Measurements from ENCODE around the gene DNAAF3. TPM values are rescaled to one million over a fixed set of nuclear protein-coding genes. Genes with fewer than 3 reads are reported as not detected.

Gene DNAAF3
- total RNA-seq, 1 donor from 2014 or later = 12.2 TPM

DNA sequence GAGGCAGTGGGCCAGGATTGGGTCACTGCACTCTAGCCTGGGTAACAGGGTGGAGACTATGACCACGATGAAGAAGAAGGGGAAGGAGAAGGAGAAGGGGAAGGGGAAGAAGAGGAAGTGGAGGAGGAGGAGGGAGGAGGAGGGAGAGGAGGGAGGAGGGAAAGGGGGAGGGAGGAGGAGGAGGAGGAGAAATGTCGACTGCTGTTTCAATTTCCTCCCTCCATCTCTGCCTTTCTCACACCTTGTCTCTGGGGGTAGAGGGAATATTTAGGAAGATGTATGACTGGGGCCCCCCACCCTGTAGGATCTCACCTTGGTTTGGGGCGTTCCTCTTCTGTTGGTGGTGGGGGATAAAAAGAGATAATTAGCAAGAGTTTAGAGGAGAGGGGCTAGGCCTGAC, 21.2 kb downstream of the DNAAF3 start:
- H3K27me3 Mint-ChIP-seq = peaks cover 58% of the 10 kb centered on the region
- H3K36me3 Mint-ChIP-seq = no peaks in the 10 kb centered on the region
- no peaks in the 10 kb centered on the region for H3K9me3 Mint-ChIP-seq
- no peak for DNase-seq (ENCODE audit: extremely low spot score, unreplicated experiment)
- no peak overlapping the region for H3K4me3 Mint-ChIP-seq
- no peak for TF ChIP-seq CTCF (conservative IDR thresholded peaks at IDR 0.05)
- peaks cover 9% of the 10 kb centered on the region for H3K4me1 Mint-ChIP-seq (ENCODE audit: unreplicated experiment)
- no peak overlapping the region for H3K27ac Mint-ChIP-seq

DNA sequence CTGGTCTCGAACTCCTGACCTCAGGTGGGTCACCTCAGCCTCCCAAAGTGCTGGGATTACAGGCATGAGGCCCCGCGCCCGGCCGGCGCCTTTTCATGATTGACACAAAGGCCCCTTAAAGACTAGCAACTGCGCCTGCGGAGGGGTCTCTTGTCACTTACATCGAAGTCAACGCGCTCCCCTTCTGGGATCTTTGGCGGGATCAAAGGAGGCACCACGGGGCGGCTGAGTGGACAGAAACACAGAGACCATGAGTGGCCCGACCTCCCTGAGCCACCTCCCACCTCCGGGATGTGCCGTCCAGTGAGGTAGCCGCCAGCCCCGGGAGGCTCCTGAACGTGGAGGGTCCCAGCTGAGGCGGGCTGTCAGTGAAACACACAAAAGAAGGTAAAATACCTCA, 24.7 kb downstream of the DNAAF3 start:
- Mint-ChIP-seq H3K36me3 (no peaks in the 10 kb centered on the region), H3K4me1 (ENCODE audit: unreplicated experiment) (peaks cover 9% of the 10 kb centered on the region), H3K4me3 (no peak overlapping the region), H3K27me3 (peaks cover 35% of the 10 kb centered on the region), H3K27ac (no peak overlapping the region), H3K9me3 (no peaks in the 10 kb centered on the region)
- DNase-seq (ENCODE audit: extremely low spot score, unreplicated experiment) = no peak
- no peak for TF ChIP-seq CTCF (conservative IDR thresholded peaks at IDR 0.05)

- Mint-ChIP-seq H3K4me1 (ENCODE audit: unreplicated experiment) (peaks cover 5% of the 10 kb centered on the region), H3K9me3 (no peaks in the 10 kb centered on the region), H3K27me3 (peaks cover 10% of the 10 kb centered on the region), H3K4me3 (no peak overlapping the region), H3K27ac (no peak overlapping the region), H3K36me3 (no peaks in the 10 kb centered on the region)
- TF ChIP-seq CTCF (conservative IDR thresholded peaks at IDR 0.05) = no peak
- DNase-seq (ENCODE audit: extremely low spot score, unreplicated experiment) = no peak
Measured at GRCh38 chr19:55137915-55138314, 28.5 kb downstream of the DNAAF3 start.

- no peaks in the 10 kb centered on the region for H3K9me3 Mint-ChIP-seq
- no peaks in the 10 kb centered on the region for H3K36me3 Mint-ChIP-seq
- no peak overlapping the region for H3K4me3 Mint-ChIP-seq
- H3K27ac Mint-ChIP-seq = no peak overlapping the region
- no peak for DNase-seq (ENCODE audit: extremely low spot score, unreplicated experiment)
- TF ChIP-seq CTCF (conservative IDR thresholded peaks at IDR 0.05) = no peak
- H3K4me1 Mint-ChIP-seq (ENCODE audit: unreplicated experiment) = peaks cover 5% of the 10 kb centered on the region
- H3K27me3 Mint-ChIP-seq = peaks cover 14% of the 10 kb centered on the region
Measured at GRCh38 chr19:55136399-55137102, 29.9 kb downstream of the DNAAF3 start.

DNA sequence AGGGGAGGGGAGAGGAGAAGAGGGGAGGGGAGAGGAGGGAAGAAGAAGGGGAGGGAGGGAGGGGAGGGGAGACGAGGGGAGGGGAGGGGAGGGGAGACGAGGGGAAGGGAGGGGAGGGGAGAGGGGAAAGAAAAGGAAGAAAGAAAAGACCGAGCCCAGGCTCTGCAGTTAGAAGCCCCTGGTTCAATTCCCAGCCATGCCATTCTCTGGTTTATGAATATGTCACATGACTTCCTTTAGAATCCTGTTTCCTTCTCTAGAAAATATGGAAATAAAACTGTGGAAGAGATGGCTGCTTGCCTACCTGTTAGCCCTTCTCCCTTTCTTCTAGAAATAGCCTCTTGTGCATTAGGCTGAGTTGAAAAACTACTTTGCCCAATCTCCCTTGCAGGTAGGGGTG, 31.7 kb downstream of the DNAAF3 start:
- H3K27ac Mint-ChIP-seq = no peak overlapping the region
- peaks cover 17% of the 10 kb centered on the region for H3K27me3 Mint-ChIP-seq
- peaks cover 3% of the 10 kb centered on the region for H3K36me3 Mint-ChIP-seq
- TF ChIP-seq CTCF (conservative IDR thresholded peaks at IDR 0.05) = no peak
- no peaks in the 10 kb centered on the region for H3K4me1 Mint-ChIP-seq (ENCODE audit: unreplicated experiment)
- H3K9me3 Mint-ChIP-seq = no peaks in the 10 kb centered on the region
- no peak for DNase-seq (ENCODE audit: extremely low spot score, unreplicated experiment)
- H3K4me3 Mint-ChIP-seq = no peak overlapping the region
